H1 (cell line): Measurements from ENCODE around the gene RAB40C. TPM values are rescaled to one million over a fixed set of nuclear protein-coding genes. Genes with fewer than 3 reads are reported as not detected.

Experiments
- GTF2F1 ChIP-seq: IDR thresholded peaks from 2 replicates; pipeline ENCODE4 v1.6.1; 2012; ENCODE audit warnings: low read depth, low read length, improper control_type of control experiment, borderline replicate concordance
- polyA plus RNA-seq, 7 experiments: library from polyadenylated mRNA; depleted of rRNA in 3 of 7; stranded (reverse) in 5 of 7; unstranded in 2 of 7; fragments of >200 nt in 5 of 7; fragments of 200-250 nt in 2 of 7; gene quantifications; 1 replicate in 5 of 7; 2 replicates in 1 of 7; 4 replicates in 1 of 7; pipeline versions ENCODE4 v1.2.1 to v1.2.3, GENCODE V29; 2011 to 2013; ENCODE audit warnings: missing spikeins in 2 of 7, mixed read lengths in 2 of 7
- total RNA-seq: library from RNA; stranded (reverse); fragmentation: NEBNext Ultra II Directional; extraction: Animal tissue kit (Norgen Biotek cat#: 25700); gene quantifications from 2 replicates; pipeline ENCODE4 v1.2.1, GENCODE V29; 2021

The RAB40C gene
- total and polyA plus RNA-seq, 2 of the 8 experiments (the other 6 are each of a cell fraction or from before 2014, with no cell fraction given), result 13.9 to 15.6 TPM

- TF ChIP-seq GTF2F1, result no peak
Observed at GRCh38 chr16:625977-626765, 36.3 kb downstream of the RAB40C start (continued).
